MM.1S (cell line): ENCODE data around the gene BRD1.

Experiments used
- DNase-seq: peaks from one replicate; pipeline ENCODE4 v3.0.0-alpha.2; 2015
- H2AFZ ChIP-seq: fragments of 300-600 bp; sonication (generic); 2 replicates; pipeline ENCODE4 v1.6.0; 2016; ENCODE audit warnings: antibody characterized with exemption, low read length
- H3F3A ChIP-seq: fragments of 300-600 bp; sonication (generic); 2 replicates; pipeline ENCODE4 v1.6.1; 2016; ENCODE audit warnings: mild to moderate bottlenecking, antibody characterized with exemption, low read length, moderate library complexity, mixed read lengths; ENCODE audit not compliant: insufficient read depth
- H3K27ac ChIP-seq: fragments of 300-600 bp; sonication (generic); 2 replicates; pipeline ENCODE4 v1.5.1; 2016; ENCODE audit warnings: mild to moderate bottlenecking, low read length
- H3K27me3 ChIP-seq: fragments of 300-600 bp; sonication (generic); replicated peaks from 2 replicates; pipeline ENCODE4 v1.6.0; 2016; ENCODE audit warnings: low read length; ENCODE audit not compliant: insufficient read depth
- H3K36me3 ChIP-seq: fragments of 300-600 bp; sonication (generic); replicated peaks from 2 replicates; pipeline ENCODE4 v1.6.1; 2016; ENCODE audit warnings: mild to moderate bottlenecking, low read length, mixed read lengths; ENCODE audit not compliant: insufficient read depth
- H3K4me1 ChIP-seq: fragments of 300-600 bp; sonication (generic); 2 replicates; pipeline ENCODE4 v1.6.1; 2016; ENCODE audit warnings: low read length, mixed read lengths
- H3K4me2 ChIP-seq: fragments of 300-600 bp; sonication (generic); 2 replicates; pipeline ENCODE4 v1.6.0; 2016; ENCODE audit warnings: low read depth, low read length
- H3K4me3 ChIP-seq: fragments of 300-600 bp; sonication (generic); 2 replicates; pipeline ENCODE4 v1.5.1; 2016; ENCODE audit warnings: low read length, mixed read lengths
- H3K79me2 ChIP-seq: fragments of 300-600 bp; sonication (generic); 2 replicates; pipeline ENCODE4 v1.6.1; 2016; ENCODE audit warnings: mixed run types, low read length, mixed read lengths
- H3K9ac ChIP-seq: fragments of 300-600 bp; sonication (generic); 2 replicates; pipeline ENCODE4 v1.6.1; 2016; ENCODE audit warnings: low read length, mixed read lengths
- H3K9me2 ChIP-seq: fragments of 300-600 bp; sonication (generic); replicated peaks from 2 replicates; pipeline ENCODE4 v1.6.1; 2016; ENCODE audit warnings: mild to moderate bottlenecking, low read length, mixed read lengths; ENCODE audit not compliant: insufficient read depth
- H3K9me3 ChIP-seq: fragments of 300-600 bp; sonication (generic); replicated peaks from 2 replicates; pipeline ENCODE4 v1.6.1; 2016; ENCODE audit warnings: mild to moderate bottlenecking, low read length, mixed read lengths; ENCODE audit not compliant: insufficient read depth
- H4K20me1 ChIP-seq: fragments of 300-600 bp; sonication (generic); 2 replicates; pipeline ENCODE4 v1.6.1; 2016; ENCODE audit warnings: mild to moderate bottlenecking, low read length, moderate library complexity, mixed read lengths; ENCODE audit not compliant: insufficient read depth
- CTCF ChIP-seq: fragments of 300-600 bp; sonication (generic); IDR thresholded peaks from 2 replicates; pipeline ENCODE4 v1.5.1; 2016; ENCODE audit warnings: antibody characterized with exemption, low read length, mixed read lengths
- EZH2 ChIP-seq: fragments of 300-600 bp; sonication (generic); optimal IDR thresholded peaks from 2 replicates; pipeline ENCODE3; 2017; ENCODE audit warnings: low read depth, mild to moderate bottlenecking, antibody characterized with exemption, low read length, mixed read lengths
- EZH2phosphoT487 ChIP-seq: fragments of 300-600 bp; sonication (generic); IDR thresholded peaks from 2 replicates; pipeline ENCODE4 v1.6.1; 2018; ENCODE audit warnings: antibody characterized with exemption, low read length

BRD1 gene

DNA sequence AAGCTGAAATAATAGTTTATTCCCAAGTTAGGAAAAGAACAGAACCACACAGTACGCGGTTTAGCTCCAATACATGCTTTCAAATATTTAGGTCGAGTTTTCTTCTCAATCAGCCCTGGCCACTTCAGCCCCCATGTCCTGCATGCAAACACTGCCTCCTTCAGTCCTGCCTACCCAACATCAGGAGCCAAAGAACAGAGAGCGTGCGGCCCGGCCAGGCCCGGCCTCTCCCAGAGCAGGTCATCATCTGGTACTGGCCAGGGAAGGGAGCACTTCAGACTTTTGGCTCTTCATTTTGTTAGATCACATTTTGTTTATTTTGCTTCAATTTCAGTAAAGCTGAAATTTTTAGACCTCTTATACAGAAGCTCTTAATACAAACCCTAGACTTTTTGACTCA is 6.7 kb downstream of the BRD1 start:
- peaks cover 7% of the 10 kb centered on the region; the same call in 1 of the 2 replicates for H3K4me1 ChIP-seq
- H3K9me2 ChIP-seq, result no peaks in the 10 kb centered on the region
- H3F3A ChIP-seq, result no peaks in the 10 kb centered on the region
- H3K9me3 ChIP-seq, result no peaks in the 10 kb centered on the region
- no peak overlapping the region for H3K9ac ChIP-seq
- H3K79me2 ChIP-seq, result peaks cover 100% of the 10 kb centered on the region
- DNase-seq, result no peak
- peaks cover 18% of the 10 kb centered on the region for H3K36me3 ChIP-seq
- no peak for TF ChIP-seq EZH2phosphoT487
- no peak for TF ChIP-seq EZH2
- no peak for TF ChIP-seq CTCF
- H3K27me3 ChIP-seq, result no peaks in the 10 kb centered on the region
- H3K27ac ChIP-seq, result no peak overlapping the region
- no peak overlapping the region for H2AFZ ChIP-seq
- peaks cover 53% of the 10 kb centered on the region for H4K20me1 ChIP-seq
- H3K4me3 ChIP-seq, result no peak overlapping the region
- H3K4me2 ChIP-seq, result no peak overlapping the region

- Histone ChIP-seq H3K4me2 (no peak overlapping the region), H3K9me3 (no peaks in the 10 kb centered on the region), H3F3A (no peaks in the 10 kb centered on the region), H3K27me3 (no peaks in the 10 kb centered on the region), H3K9me2 (no peaks in the 10 kb centered on the region), H3K4me3 (no peak overlapping the region), H3K27ac (no peak overlapping the region), H3K36me3 (peaks cover 13% of the 10 kb centered on the region), H3K79me2 (peaks cover 100% of the 10 kb centered on the region), H3K9ac (no peak overlapping the region), H4K20me1 (peaks cover 29% of the 10 kb centered on the region), H3K4me1 (no peaks in the 10 kb centered on the region), H2AFZ (no peak overlapping the region)
- DNase-seq, result no peak
- TF ChIP-seq CTCF, result no peak
- TF ChIP-seq EZH2phosphoT487, result no peak
- TF ChIP-seq EZH2, result no peak
These were observed 10.3 kb downstream of the BRD1 start for GRCh38 chr22:49817359-49817758.

DNA sequence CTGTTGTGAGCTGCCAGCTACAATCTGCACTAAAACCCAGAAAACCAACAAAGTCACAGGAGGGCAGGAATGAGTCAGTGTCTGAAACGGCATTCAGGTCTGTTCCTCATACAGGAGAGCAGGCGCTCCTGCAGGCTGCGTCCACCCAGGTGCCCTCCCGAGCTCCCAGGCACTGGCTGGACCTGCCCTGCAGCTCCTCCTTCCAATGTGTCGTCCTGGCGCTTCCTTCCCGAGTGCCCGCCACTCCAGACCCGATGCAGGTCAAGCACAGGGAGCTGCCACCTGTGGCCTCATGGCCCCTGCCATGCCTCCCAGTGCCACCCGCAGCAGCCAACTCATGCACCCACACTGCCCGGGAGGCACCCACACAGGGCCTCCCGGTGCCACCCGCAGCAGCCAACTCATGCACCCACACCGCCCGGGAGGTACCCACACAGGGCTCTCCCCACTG is 12.0 kb downstream of the BRD1 start:
- no peak overlapping the region for H3K4me2 ChIP-seq
- no peak overlapping the region for H3K4me3 ChIP-seq
- TF ChIP-seq CTCF (no peak), EZH2 (no peak), EZH2phosphoT487 (no peak)
- no peak overlapping the region for H3K9ac ChIP-seq
- DNase-seq, result no peak
- H3K36me3 ChIP-seq, result peaks cover 7% of the 10 kb centered on the region
- H4K20me1 ChIP-seq, result peaks cover 24% of the 10 kb centered on the region
- H3K4me1 ChIP-seq, result no peaks in the 10 kb centered on the region
- H3K27ac ChIP-seq, result no peak overlapping the region
- peaks cover 100% of the 10 kb centered on the region for H3K79me2 ChIP-seq
- H3F3A ChIP-seq, result no peaks in the 10 kb centered on the region
- no peaks in the 10 kb centered on the region for H3K27me3 ChIP-seq
- no peaks in the 10 kb centered on the region for H3K9me3 ChIP-seq
- no peaks in the 10 kb centered on the region for H3K9me2 ChIP-seq
- H2AFZ ChIP-seq, result no peak overlapping the region
